ENCODE measurements around the gene LRRC18. TPM values are rescaled to one million over a fixed set of nuclear protein-coding genes. Genes with fewer than 3 reads are reported as not detected.

Gene LRRC18
- total RNA-seq, 1 donor from 2014 or later = not detected

GRCh38 chr10:48946891-48947500 lies 7.4 kb upstream of the LRRC18 start:
- intact Hi-C loops (cut with micrococcal nuclease) = no loop called here

GRCh38 chr10:48946332-48946731 lies 6.7 kb upstream of the LRRC18 start:
- intact Hi-C loops (cut with micrococcal nuclease) = no loop called here

- intact Hi-C loops (cut with micrococcal nuclease) = no loop called here
These were observed 5.9 kb upstream of the LRRC18 start for GRCh38 chr10:48945441-48946130.

- intact Hi-C loops (cut with micrococcal nuclease) = no loop called here
These were observed 4.5 kb upstream of the LRRC18 start for GRCh38 chr10:48944171-48944570.

GRCh38 chr10:48943096-48943495 lies 3.5 kb upstream of the LRRC18 start:
- intact Hi-C loops (cut with micrococcal nuclease) = no loop called here

- intact Hi-C loops (cut with micrococcal nuclease) = no loop called here
These were observed 1.9 kb upstream of the LRRC18 start for GRCh38 chr10:48941427-48942075.

- intact Hi-C loops (cut with micrococcal nuclease) = no loop called here
These were observed 1.3 kb upstream of the LRRC18 start for GRCh38 chr10:48940958-48941357.

GRCh38 chr10:48940372-48940771 lies 732 bp upstream of the LRRC18 start:
- intact Hi-C loops (cut with micrococcal nuclease) = no loop called here

GRCh38 chr10:48938990-48939536 lies 577 bp downstream of the LRRC18 start:
- intact Hi-C loops (cut with micrococcal nuclease) = no loop called here

GRCh38 chr10:48938281-48938680 lies 1.4 kb downstream of the LRRC18 start:
- intact Hi-C loops (cut with micrococcal nuclease) = no loop called here

- intact Hi-C loops (cut with micrococcal nuclease) = no loop called here
These were observed 1.8 kb downstream of the LRRC18 start for GRCh38 chr10:48937796-48938195.

- intact Hi-C loops (cut with micrococcal nuclease) = no loop called here
These were observed 4.1 kb downstream of the LRRC18 start for GRCh38 chr10:48935577-48935976.

- intact Hi-C loops (cut with micrococcal nuclease) = no loop called here
These were observed 4.8 kb downstream of the LRRC18 start for GRCh38 chr10:48934672-48935501.

- intact Hi-C loops (cut with micrococcal nuclease) = no loop called here
These were observed 6.6 kb downstream of the LRRC18 start for GRCh38 chr10:48932831-48933664.

GRCh38 chr10:48931188-48931587 lies 8.5 kb downstream of the LRRC18 start:
- intact Hi-C loops (cut with micrococcal nuclease) = no loop called here

- intact Hi-C loops (cut with micrococcal nuclease) = no loop called here
These were observed 10.1 kb downstream of the LRRC18 start for GRCh38 chr10:48929413-48929990.

GRCh38 chr10:48926764-48927540 lies 12.7 kb downstream of the LRRC18 start:
- intact Hi-C loops (cut with micrococcal nuclease) = no loop called here

GRCh38 chr10:48926255-48926654 lies 13.4 kb downstream of the LRRC18 start:
- intact Hi-C loops (cut with micrococcal nuclease) = no loop called here

GRCh38 chr10:48924988-48925387 lies 14.7 kb downstream of the LRRC18 start:
- intact Hi-C loops (cut with micrococcal nuclease) = no loop called here

All from T-helper 1 cell treated with Interleukin-12 subunit alpha and Interleukin-12 subunit beta and Interleukin-4 antibody, amounts not matched to agents 30 ng/mL and 1 ng/mL, for 36 hours (primary cell).